ENCODE results near the gene DRGX. TPM values are rescaled to one million over a fixed set of nuclear protein-coding genes. Genes with fewer than 3 reads are reported as not detected.

DRGX gene
- total RNA-seq, 2 donors from 2014 or later, result not detected

DNA sequence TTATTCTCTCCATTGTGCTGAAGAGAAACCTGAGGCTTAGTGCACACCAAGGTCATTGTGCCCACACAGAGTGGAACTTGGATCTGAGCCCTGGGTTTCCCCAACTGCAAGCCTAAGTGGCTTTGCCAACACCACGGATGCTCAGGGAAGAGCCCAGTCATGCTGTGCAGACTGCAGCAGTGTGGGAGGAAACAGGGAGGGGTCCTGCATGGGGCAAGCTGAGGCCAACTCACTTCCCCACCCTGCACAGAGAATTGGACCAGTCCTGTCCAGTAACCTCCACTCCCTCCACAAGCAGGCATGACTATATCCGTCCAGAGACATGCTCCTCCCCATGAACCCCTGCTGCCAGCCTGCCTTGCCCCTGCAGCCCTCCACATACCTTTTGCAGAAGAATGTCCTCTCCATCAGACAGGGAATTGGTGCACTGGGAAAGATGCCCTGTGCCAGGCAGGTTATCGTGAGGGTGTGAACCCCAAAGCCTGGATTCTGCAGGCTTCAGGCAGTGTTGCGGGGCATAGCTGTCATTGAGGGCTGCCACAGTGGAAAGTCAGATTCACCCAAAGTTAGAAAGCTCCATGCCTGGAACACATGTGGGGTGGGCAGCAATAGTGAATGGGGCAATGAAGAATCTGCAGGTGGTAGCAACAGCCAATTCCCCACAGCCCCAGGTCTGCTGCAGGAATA lies 44.9 kb downstream of the DRGX start:
- DNase-seq, result no peak
- H3K4me3 Mint-ChIP-seq, result no peak overlapping the region
- ATAC-seq (replicated peaks in 1 of 2), result no peak
- peaks cover 0 to 4% of the 10 kb centered on the region in 2 donors for H3K36me3 Mint-ChIP-seq (ENCODE audit: insufficient read depth in 2 of 2)
- H3K27ac Mint-ChIP-seq, result no peak overlapping the region
- H3K27me3 Mint-ChIP-seq (ENCODE audit: low read depth), result no peaks in the 10 kb centered on the region
- H3K4me1 Mint-ChIP-seq (ENCODE audit: low read depth), result no peaks in the 10 kb centered on the region
- peaks cover 4 to 5% of the 10 kb centered on the region in 2 donors for H3K9me3 Mint-ChIP-seq

DNA sequence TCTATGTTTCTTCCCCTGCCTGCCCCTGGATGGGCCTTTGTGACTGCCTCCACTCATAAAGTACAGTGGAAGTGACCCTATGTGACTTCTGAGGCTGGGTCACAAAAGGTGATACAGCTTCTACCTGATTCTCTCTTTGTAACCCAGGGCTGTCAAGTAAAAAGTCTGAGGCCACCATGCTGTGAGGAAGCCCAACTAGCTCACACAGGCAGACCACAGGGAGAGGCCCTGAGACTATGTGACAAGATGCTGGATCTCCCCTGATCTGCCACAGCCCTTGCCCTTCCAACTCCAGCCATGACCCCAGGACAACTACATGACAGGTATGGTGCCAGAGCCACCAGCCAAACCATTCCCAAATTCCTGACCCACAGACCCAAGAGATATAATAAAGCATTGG lies 45.8 kb downstream of the DRGX start:
- DNase-seq (no peak), ATAC-seq (replicated peaks in 1 of 2) (no peak)
- Mint-ChIP-seq H3K27me3 (ENCODE audit: low read depth) (no peaks in the 10 kb centered on the region), H3K36me3 (ENCODE audit: insufficient read depth in 2 of 2) (peaks cover 0 to 4% of the 10 kb centered on the region in 2 donors), H3K27ac (no peak overlapping the region), H3K4me3 (no peak overlapping the region), H3K4me1 (ENCODE audit: low read depth) (no peaks in the 10 kb centered on the region), H3K9me3 (peaks cover 4 to 5% of the 10 kb centered on the region in 2 donors)

DNA sequence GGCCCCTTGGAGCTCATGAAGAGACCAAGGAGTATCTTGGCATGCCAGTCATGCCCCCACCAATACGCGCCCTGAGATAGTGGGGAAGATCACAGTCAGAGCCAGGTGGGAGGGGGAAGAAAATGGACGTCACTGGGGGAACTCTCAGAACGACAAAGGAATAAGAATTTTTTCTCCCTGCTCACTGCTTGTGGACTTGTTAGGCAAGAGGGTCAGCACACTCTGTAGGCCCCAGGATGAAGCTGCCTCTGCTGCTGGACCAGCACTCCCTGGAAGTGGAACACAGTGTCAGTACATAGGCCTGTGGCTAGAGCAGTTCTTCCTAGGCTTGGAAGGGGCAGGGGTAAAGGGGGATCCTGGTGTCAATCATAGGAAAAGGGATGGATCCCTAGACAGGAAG lies 46.5 kb downstream of the DRGX start:
- H3K36me3 Mint-ChIP-seq (ENCODE audit: insufficient read depth in 2 of 2), result peaks cover 0 to 4% of the 10 kb centered on the region in 2 donors
- no peaks in the 10 kb centered on the region for H3K4me1 Mint-ChIP-seq (ENCODE audit: low read depth)
- H3K4me3 Mint-ChIP-seq, result no peak overlapping the region
- ATAC-seq (replicated peaks in 1 of 2) (no peak), DNase-seq (no peak)
- no peaks in the 10 kb centered on the region for H3K27me3 Mint-ChIP-seq (ENCODE audit: low read depth)
- peaks cover 4 to 5% of the 10 kb centered on the region in 2 donors for H3K9me3 Mint-ChIP-seq
- H3K27ac Mint-ChIP-seq, result no peak overlapping the region

DNA sequence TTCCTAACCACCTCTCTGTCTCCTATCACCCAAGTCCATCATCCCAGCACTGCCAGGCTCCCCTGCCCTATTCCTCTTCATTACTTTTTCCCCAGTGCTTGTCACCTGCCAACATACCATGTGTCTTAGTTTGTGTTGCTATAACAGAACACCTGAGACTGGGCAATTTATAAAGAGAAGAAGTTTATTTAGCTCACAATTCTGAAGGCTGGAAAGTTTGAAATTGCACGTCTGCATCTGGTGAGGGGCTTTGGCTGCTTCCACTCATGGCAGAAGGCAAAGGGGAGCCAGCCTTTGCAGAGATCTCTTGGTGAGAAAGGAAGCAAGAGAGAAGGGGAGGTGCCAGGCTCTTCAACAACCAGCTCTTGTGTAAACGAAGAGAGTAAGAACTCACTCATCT lies 47.3 kb downstream of the DRGX start:
- DNase-seq (no peak), ATAC-seq (replicated peaks in 1 of 2) (no peak)
- H3K36me3 Mint-ChIP-seq (ENCODE audit: insufficient read depth in 2 of 2), result peaks cover 0 to 4% of the 10 kb centered on the region in 2 donors
- H3K9me3 Mint-ChIP-seq, result peaks cover 4 to 5% of the 10 kb centered on the region in 2 donors
- no peaks in the 10 kb centered on the region for H3K27me3 Mint-ChIP-seq (ENCODE audit: low read depth)
- H3K27ac Mint-ChIP-seq, result no peak overlapping the region
- H3K4me1 Mint-ChIP-seq (ENCODE audit: low read depth), result no peaks in the 10 kb centered on the region
- no peak overlapping the region for H3K4me3 Mint-ChIP-seq

DNA sequence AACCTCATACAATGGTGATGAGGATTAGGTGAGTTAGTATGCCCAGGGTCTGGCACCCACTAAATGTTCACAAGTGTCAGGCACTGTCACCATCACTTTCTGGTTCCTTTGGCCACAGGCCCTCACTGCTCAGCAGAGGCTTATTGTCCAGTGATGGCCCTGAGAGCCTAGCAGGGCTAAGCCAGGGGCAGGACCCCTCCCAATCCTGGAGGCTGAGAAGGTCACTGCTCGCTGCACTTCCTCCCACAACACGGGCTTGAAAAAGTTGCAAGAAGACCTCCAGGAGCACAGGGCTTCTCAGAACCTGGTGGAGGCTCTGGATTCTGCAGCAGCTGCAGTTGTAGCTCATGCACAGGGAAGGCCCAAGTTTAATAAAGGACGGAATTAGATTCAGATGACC lies 48.1 kb downstream of the DRGX start:
- no peak overlapping the region for H3K27ac Mint-ChIP-seq

DNA sequence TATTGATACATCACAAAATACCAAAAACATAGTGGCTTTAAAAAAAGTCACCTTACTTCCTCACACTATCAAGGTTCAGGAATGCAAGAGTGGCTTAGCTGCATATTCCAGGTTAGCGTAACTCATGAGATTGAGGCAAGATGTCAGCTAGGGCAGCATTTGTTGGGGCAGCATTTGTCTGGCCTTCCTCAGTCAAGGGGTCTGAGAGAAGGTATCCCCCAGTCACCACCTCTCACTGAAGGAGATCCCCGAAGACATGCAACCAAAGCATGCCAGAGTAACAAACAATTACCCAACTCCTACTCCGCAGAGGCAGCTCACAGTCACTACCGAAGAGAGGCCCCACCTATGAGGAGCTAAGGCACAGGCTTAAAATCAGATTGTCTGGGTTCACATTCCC lies 48.5 kb downstream of the DRGX start:
- H3K27ac Mint-ChIP-seq, result no peak overlapping the region
- H3K36me3 Mint-ChIP-seq (ENCODE audit: insufficient read depth in 2 of 2), result peaks cover 0 to 4% of the 10 kb centered on the region in 2 donors
- no peaks in the 10 kb centered on the region for H3K4me1 Mint-ChIP-seq (ENCODE audit: low read depth)
- no peak for ATAC-seq (replicated peaks in 1 of 2)
- DNase-seq, result no peak
- no peak overlapping the region for H3K4me3 Mint-ChIP-seq
- H3K27me3 Mint-ChIP-seq (ENCODE audit: low read depth), result no peaks in the 10 kb centered on the region
- H3K9me3 Mint-ChIP-seq, result peaks cover 4 to 5% of the 10 kb centered on the region in 2 donors

More for the DNA sequence above, 48.1 kb downstream of the DRGX start:
- Mint-ChIP-seq H3K27me3 (ENCODE audit: low read depth) (no peaks in the 10 kb centered on the region), H3K4me1 (ENCODE audit: low read depth) (no peaks in the 10 kb centered on the region), H3K36me3 (ENCODE audit: insufficient read depth in 2 of 2) (peaks cover 0 to 4% of the 10 kb centered on the region in 2 donors), H3K4me3 (no peak overlapping the region), H3K9me3 (peaks cover 4 to 5% of the 10 kb centered on the region in 2 donors)
- ATAC-seq (replicated peaks in 1 of 2) (no peak), DNase-seq (no peak)

DNA sequence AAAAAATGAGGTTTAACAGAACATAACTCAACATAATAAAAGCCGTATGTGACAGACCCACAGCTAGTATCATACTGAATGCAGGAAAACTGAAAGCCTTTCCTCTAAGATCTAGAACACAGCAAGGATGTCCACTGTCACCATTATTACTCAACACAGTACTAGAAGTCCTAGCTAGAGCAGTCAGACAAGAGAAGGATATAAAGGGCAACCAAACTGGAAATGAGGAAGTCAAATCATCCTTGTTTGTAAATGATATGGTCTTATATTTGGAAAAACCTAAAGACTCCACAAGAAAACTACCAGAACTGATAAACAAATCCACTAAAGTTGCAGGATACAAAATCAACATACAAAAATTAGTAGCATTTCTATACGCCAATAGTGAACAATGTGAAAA lies 51.0 kb downstream of the DRGX start:
- Mint-ChIP-seq H3K4me1 (ENCODE audit: low read depth) (no peaks in the 10 kb centered on the region), H3K27me3 (ENCODE audit: low read depth) (no peaks in the 10 kb centered on the region), H3K36me3 (ENCODE audit: insufficient read depth in 2 of 2) (peaks cover 0 to 3% of the 10 kb centered on the region in 2 donors), H3K9me3 (no peaks in the 10 kb centered on the region), H3K4me3 (no peak overlapping the region), H3K27ac (no peak overlapping the region)
- ATAC-seq (replicated peaks in 1 of 2) (no peak), DNase-seq (no peak)

DNA sequence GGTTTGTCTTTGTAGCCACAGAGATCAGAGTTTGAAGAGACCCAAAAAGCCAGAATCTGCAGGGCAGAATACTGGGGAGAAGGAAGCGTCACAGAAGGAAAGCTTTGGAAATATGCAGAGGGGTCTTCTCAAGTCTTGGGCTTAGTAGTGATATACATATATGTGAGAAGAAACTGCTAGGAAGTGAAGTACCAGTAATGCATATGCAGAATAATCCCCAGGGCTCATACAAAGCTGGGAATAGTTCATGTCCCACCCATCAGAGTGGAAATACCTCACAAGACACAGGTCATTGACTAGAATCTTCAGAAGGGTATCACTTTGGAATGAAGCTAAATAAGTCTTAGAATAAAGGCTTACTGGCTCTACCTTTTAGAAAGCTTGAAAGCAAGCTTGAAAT lies 57.3 kb downstream of the DRGX start:
- no peak for DNase-seq
- H3K27me3 Mint-ChIP-seq (ENCODE audit: low read depth), result no peaks in the 10 kb centered on the region
- H3K36me3 Mint-ChIP-seq (ENCODE audit: insufficient read depth in 2 of 2), result peaks cover 10 to 11% of the 10 kb centered on the region in 2 donors
- no peaks in the 10 kb centered on the region for H3K4me1 Mint-ChIP-seq (ENCODE audit: low read depth)
- H3K27ac Mint-ChIP-seq, result no peak overlapping the region
- no peak for ATAC-seq (replicated peaks in 1 of 2)
- H3K4me3 Mint-ChIP-seq, result no peak overlapping the region
- H3K9me3 Mint-ChIP-seq, result peaks cover 7 to 9% of the 10 kb centered on the region in 2 donors

DNA sequence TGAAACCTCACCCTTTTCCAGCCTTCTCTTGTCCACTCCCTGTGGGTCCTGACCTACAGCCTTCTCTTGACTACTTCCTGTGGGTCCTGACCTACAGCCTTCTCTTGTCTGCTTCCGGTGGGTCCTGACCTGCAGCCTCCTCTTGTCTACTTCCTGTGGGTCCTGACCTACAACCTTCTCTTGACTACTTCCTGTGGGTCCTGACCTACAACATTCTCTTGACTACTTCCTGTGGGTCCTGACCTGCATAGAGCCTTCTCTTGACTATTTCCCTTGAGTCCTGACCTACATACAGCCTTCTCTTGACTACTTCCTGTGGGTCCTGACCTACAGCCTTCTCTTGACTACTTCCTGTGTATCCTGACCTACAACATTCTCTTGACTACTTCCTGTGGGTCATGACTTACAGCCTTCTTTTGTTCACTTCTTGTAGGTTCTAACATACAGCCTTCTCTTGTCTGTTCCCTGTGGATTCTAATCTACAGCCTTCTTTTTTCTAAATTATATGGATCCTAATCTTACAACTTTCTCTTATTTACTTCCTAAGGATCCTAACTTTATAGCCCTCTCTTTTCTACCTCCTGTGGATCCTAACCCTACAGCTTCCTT lies 60.4 kb downstream of the DRGX start:
- Mint-ChIP-seq H3K4me3 (peak overlapping the region in 1 of 2 donors; percentile 6), H3K27me3 (ENCODE audit: low read depth) (no peaks in the 10 kb centered on the region), H3K4me1 (ENCODE audit: low read depth) (no peaks in the 10 kb centered on the region), H3K9me3 (peaks cover 9% of the 10 kb centered on the region in 2 donors), H3K36me3 (ENCODE audit: insufficient read depth in 2 of 2) (peaks cover 8 to 11% of the 10 kb centered on the region in 2 donors), H3K27ac (peak overlapping the region; percentile 39)
- ATAC-seq (replicated peaks in 1 of 2), result no peak
- no peak for DNase-seq

DNA sequence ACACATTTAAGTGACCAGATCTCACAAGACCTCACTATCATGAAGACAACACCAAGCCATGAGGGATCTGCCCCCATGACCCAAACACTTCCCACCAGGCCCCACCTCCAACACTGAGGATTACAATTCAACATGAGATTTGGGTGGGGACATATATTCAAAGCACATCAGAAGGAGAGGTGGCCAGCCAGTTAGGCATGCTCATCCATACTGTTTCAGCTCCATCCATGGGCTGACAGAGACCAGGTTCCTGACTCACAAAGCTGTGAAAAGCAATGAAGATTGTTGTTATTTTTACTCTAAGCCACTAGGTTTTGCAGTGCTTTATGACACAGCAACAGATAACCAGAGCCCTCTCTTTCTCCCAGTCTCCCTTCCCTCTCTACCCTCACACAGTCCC lies 60.9 kb downstream of the DRGX start:
- Mint-ChIP-seq H3K9me3 (peaks cover 9% of the 10 kb centered on the region in 2 donors), H3K27ac (no peak overlapping the region), H3K4me1 (ENCODE audit: low read depth) (no peaks in the 10 kb centered on the region), H3K36me3 (ENCODE audit: insufficient read depth in 2 of 2) (peaks cover 8 to 11% of the 10 kb centered on the region in 2 donors), H3K4me3 (peak overlapping the region in 1 of 2 donors; percentile 6), H3K27me3 (ENCODE audit: low read depth) (no peaks in the 10 kb centered on the region)
- ATAC-seq (replicated peaks in 1 of 2) (no peak), DNase-seq (no peak)

DNA sequence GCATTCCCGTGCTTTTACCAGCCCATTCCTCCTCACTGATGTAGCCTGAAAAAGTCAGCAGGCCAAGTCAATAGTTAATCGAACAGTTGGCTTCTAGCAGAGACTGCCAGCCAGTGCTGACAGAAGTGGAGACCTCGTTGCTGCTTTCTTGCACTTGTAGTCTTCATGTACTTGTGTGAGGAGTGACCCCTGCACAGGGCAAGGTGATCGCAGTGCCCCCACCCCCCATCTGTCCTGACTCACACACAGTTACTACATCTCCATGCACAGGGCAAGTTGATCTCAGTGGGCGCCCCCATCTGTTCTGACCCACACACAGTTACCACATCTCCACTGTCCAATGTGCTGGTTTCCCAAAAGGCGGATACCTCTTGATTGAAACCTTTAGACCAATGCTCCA lies 62.7 kb downstream of the DRGX start:
- Mint-ChIP-seq H3K4me3 (no peak overlapping the region), H3K4me1 (ENCODE audit: low read depth) (no peaks in the 10 kb centered on the region), H3K9me3 (peaks cover 9% of the 10 kb centered on the region in 2 donors), H3K27ac (no peak overlapping the region), H3K27me3 (ENCODE audit: low read depth) (peaks cover 11% of the 10 kb centered on the region), H3K36me3 (ENCODE audit: insufficient read depth in 2 of 2) (peaks cover 8 to 11% of the 10 kb centered on the region in 2 donors)
- DNase-seq (no peak), ATAC-seq (replicated peaks in 1 of 2) (no peak)

DNA sequence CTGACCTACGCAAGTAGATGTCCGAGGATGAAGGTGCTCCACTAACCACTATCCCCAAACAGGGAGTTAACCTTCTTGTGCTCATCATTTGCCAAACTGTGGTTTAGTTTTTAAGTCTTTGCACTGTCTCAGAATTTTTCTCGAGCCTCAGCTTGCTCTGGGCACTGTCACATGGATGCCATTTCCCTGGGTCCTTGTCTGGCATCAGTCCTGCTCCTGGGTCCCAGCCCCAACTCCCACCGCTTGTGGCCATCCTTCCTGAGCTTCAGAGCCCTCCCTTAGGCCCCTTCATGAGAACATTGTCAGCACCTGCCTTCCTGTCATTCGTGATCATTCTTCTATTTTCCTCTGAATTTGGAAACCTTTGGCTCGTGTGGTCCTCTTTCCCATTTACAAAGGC lies 63.1 kb downstream of the DRGX start:
- no peak overlapping the region for H3K27ac Mint-ChIP-seq
- H3K36me3 Mint-ChIP-seq (ENCODE audit: insufficient read depth in 2 of 2), result peaks cover 8 to 11% of the 10 kb centered on the region in 2 donors
- H3K4me1 Mint-ChIP-seq (ENCODE audit: low read depth), result no peaks in the 10 kb centered on the region
- ATAC-seq (replicated peaks in 1 of 2) (no peak), DNase-seq (no peak)
- H3K4me3 Mint-ChIP-seq, result no peak overlapping the region
- peaks cover 9% of the 10 kb centered on the region in 2 donors for H3K9me3 Mint-ChIP-seq
- H3K27me3 Mint-ChIP-seq (ENCODE audit: low read depth), result peaks cover 11% of the 10 kb centered on the region

DNA sequence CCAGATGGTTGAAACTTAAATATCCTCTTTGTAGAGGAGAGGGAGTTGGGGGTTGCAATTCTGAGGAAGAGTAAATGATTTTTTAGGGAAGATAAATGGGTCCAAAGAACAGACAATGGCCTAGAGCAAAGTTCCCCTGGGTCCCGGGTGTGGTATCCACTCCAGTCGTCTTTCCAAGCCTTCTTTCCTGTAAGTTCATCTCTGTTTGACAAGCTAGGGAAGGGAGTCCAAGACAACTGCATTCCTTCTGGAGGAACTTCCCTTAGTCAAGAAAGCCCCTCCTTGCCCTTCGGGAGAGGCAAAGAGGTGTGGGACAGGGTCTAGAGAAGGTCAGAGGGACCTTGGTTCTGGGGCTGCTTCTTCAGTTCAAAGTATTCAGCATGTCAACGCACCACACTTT lies 63.6 kb downstream of the DRGX start:
- Mint-ChIP-seq H3K27me3 (ENCODE audit: low read depth) (peaks cover 11% of the 10 kb centered on the region), H3K27ac (no peak overlapping the region), H3K4me3 (no peak overlapping the region), H3K9me3 (peaks cover 9% of the 10 kb centered on the region in 2 donors), H3K4me1 (ENCODE audit: low read depth) (no peaks in the 10 kb centered on the region), H3K36me3 (ENCODE audit: insufficient read depth in 2 of 2) (peaks cover 8 to 11% of the 10 kb centered on the region in 2 donors)
- ATAC-seq (replicated peaks in 1 of 2), result no peak
- DNase-seq, result no peak
